Measurements from ENCODE around the gene PCNX4. TPM values are rescaled to one million over a fixed set of nuclear protein-coding genes. Genes with fewer than 3 reads are reported as not detected.

PCNX4 gene
- total RNA-seq, 1 experiment from 2014 or later, result 97.5 TPM

GRCh38 chr14:60206249-60206670 is 114.5 kb downstream of the PCNX4 start:
- DNase-seq (ENCODE audit: low spot score), result no peak

GRCh38 chr14:60206837-60207533 is 115.3 kb downstream of the PCNX4 start:
- no peak for DNase-seq (ENCODE audit: low spot score)

GRCh38 chr14:60210703-60211102 is 119.0 kb downstream of the PCNX4 start:
- DNase-seq (ENCODE audit: low spot score), result no peak

GRCh38 chr14:60211153-60211552 is 119.4 kb downstream of the PCNX4 start:
- no peak for DNase-seq (ENCODE audit: low spot score)

GRCh38 chr14:60212503-60213371 is 121.0 kb downstream of the PCNX4 start:
- no peak for DNase-seq (ENCODE audit: low spot score)

- no peak for DNase-seq (ENCODE audit: low spot score)
Observed at GRCh38 chr14:60214003-60214402, 122.3 kb downstream of the PCNX4 start.

GRCh38 chr14:60214415-60215126 is 122.8 kb downstream of the PCNX4 start:
- no peak for DNase-seq (ENCODE audit: low spot score)

- DNase-seq (ENCODE audit: low spot score), result no peak
Observed at GRCh38 chr14:60215127-60215444, 123.4 kb downstream of the PCNX4 start.

- no peak for DNase-seq (ENCODE audit: low spot score)
Observed at GRCh38 chr14:60215520-60216420, 124.0 kb downstream of the PCNX4 start.

GRCh38 chr14:60217713-60218112 is 126.0 kb downstream of the PCNX4 start:
- no peak for DNase-seq (ENCODE audit: low spot score)

Other genes with a start within 250 kb of the PCNX4 start
- 7.0 and 7.9 TPM in 2 replicates for gene RTN1, start 221.1 kb upstream of the PCNX4 start, total RNA-seq (2014; rRNA removed; shearing (Covaris generic))
- not detected in 2 replicates for gene LRRC9, start 171.8 kb upstream of the PCNX4 start, total RNA-seq (2014; rRNA removed; shearing (Covaris generic))
- gene DHRS7, start 73.5 kb downstream of the PCNX4 start, total RNA-seq (2014; rRNA removed; shearing (Covaris generic)), result 62.7 and 69.9 TPM in 2 replicates
- 12.7 and 19.0 TPM in 2 replicates for gene PPM1A, start 157.3 kb downstream of the PCNX4 start, total RNA-seq (2014; rRNA removed; shearing (Covaris generic))

Data from A172 (cell line).